Small intestine (tissue), 7 donors: ENCODE measurements around the gene SEMA6C. TPM values are rescaled to one million over a fixed set of nuclear protein-coding genes. Genes with fewer than 3 reads are reported as not detected.

Source experiments
- DNase-seq, 2 donors: peaks; one replicate each; pipeline versions ENCODE4 v3.0.0 to v3.0.0-alpha.2; 2013
- FAIRE-seq: peaks from 2 replicates; lab custom pipeline; 2012; peaks lifted over from hg19 to GRCh38; lab: Jason Lieb, UNC
- H3K27ac ChIP-seq, 3 donors: one replicate each; pipeline ENCODE4 v1.5.1; 2013; ENCODE audit warnings: low read length in 2 of 3, mild to moderate bottlenecking in 2 of 3, control low read depth in 1 of 3, inconsistent platforms in 1 of 3, low read depth in 1 of 3, moderate library complexity in 1 of 3
- H3K27me3 ChIP-seq, 3 donors: one replicate each; pipeline ENCODE4 v1.6.1; 2013; ENCODE audit warnings: low read length in 3 of 3, inconsistent platforms in 1 of 3; ENCODE audit not compliant: control insufficient read depth in 3 of 3, insufficient read depth in 3 of 3
- H3K36me3 ChIP-seq, 3 donors: one replicate each; pipeline ENCODE4 v1.6.1; 2013; ENCODE audit warnings: low read length in 3 of 3, inconsistent platforms in 1 of 3, low read depth in 1 of 3, mild to moderate bottlenecking in 1 of 3, moderate library complexity in 1 of 3; ENCODE audit not compliant: control insufficient read depth in 3 of 3, insufficient read depth in 2 of 3
- H3K4me1 ChIP-seq, 3 donors: one replicate each; pipeline ENCODE4 v1.6.1; 2013; ENCODE audit warnings: low read length in 2 of 3, inconsistent platforms in 1 of 3, low read depth in 1 of 3, mild to moderate bottlenecking in 1 of 3, moderate library complexity in 1 of 3; ENCODE audit not compliant: control insufficient read depth in 3 of 3, insufficient read depth in 2 of 3
- H3K4me3 ChIP-seq, 3 donors: one replicate each; pipeline ENCODE4 v1.5.1; 2013; ENCODE audit warnings: low read length in 3 of 3, control low read depth in 1 of 3, inconsistent platforms in 1 of 3, low read depth in 1 of 3, mild to moderate bottlenecking in 1 of 3, moderate library complexity in 1 of 3
- H3K9me3 ChIP-seq, 2 donors: one replicate each; pipeline ENCODE4 v1.6.1; 2013; ENCODE audit warnings: low read depth in 1 of 2, low read length in 1 of 2; ENCODE audit not compliant: control insufficient read depth in 2 of 2, insufficient read depth in 1 of 2
- WGBS, 3 donors: extraction: QIAGEN DNeasy Blood & Tissue Kit; methylation state at CpG; one replicate each; pipeline ENCODE4 v1.1.7; 2013; 5-methylcytosine and 5-hydroxymethylcytosine counted together
- polyA plus RNA-seq, 4 donors: library from polyadenylated mRNA; stranded (reverse) in 3 of 4; unstranded in 1 of 4; fragments of 200-250 nt in 3 of 4; fragments of 120-200 nt in 1 of 4; gene quantifications; one replicate each; pipeline versions ENCODE4 v1.2.1 to v1.2.3, GENCODE V29; 2013
- donor health status: healthy with polysubstance abuse.
- donor health status: control.
- donor health status: control.
- donor health status: Bipolar disorder and iron deficiency.
- donor health status: healthy.

SEMA6C gene
- polyA plus RNA-seq, 4 donors, result 8.7 to 140 (median 46.9) TPM

DNA sequence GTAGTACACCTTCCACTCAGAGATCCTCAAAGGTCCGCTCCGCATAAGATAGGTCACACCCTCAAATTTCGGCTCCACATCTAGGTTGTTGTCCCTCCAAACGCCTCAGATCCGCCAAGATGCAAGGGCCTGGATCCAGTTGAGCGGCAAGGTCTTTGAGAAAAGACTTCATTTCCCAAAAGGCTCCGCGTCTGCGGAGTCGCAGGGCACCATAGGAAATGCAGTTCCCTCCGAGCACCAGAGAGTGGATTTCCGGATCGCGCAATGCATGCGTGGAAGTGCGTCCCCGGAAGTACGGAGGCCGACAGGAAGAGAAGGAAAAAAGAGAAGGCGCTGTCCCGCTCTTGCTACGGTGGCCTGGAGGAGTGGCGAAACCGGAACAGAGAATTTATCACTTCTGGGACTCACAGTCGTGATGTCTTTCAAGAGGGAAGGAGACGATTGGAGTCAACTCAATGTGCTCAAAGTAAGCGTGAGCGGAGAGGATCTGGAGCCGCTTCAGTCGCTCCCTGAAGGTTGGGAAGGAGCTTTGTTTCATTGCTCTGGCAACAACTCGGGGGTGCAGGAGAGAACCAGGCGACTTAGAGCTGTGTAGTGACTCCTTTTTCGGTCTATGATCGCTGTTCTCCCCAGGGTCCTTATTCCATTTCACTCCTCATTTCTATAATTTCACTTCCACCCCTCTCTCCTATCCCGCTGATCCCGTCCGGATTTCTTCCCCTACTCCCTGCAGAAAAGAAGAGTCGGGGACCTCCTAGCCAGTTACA is 19.5 kb upstream of the SEMA6C start, which contains the start of the genes LYSMD1 and SCNM1:
TSS of gene LYSMD1 (minus strand) at position 165 of the 767 bp plus-strand sequence. CDS start 644 bp downstream, outside the sequence.
TSS of gene SCNM1 (plus strand) at position 407 of the 767 bp plus-strand sequence. CDS start at position 416, 9 bp downstream.
- Histone ChIP-seq H3K9me3 (no peaks in the 10 kb centered on the region), H3K4me1 (peaks cover 2 to 18% (median 4%) of the 10 kb centered on the region in 3 donors), H3K27me3 (no peaks in the 10 kb centered on the region), H3K4me3 (peak within 1 kb of the TSS; percentile 71 to 98 (median 76)), H3K27ac (peak within 1 kb of the TSS; percentile 50 to 87 (median 76)), H3K36me3 (peaks cover 0 to 37% (median 6%) of the 10 kb centered on the region in 3 donors)
- WGBS, 3 donors, result 0 to 1% (median 0%) methylated on average over 38 of the region's 38 CpGs
- DNase-seq (peak; percentile 99), FAIRE-seq (no peak)

DNA sequence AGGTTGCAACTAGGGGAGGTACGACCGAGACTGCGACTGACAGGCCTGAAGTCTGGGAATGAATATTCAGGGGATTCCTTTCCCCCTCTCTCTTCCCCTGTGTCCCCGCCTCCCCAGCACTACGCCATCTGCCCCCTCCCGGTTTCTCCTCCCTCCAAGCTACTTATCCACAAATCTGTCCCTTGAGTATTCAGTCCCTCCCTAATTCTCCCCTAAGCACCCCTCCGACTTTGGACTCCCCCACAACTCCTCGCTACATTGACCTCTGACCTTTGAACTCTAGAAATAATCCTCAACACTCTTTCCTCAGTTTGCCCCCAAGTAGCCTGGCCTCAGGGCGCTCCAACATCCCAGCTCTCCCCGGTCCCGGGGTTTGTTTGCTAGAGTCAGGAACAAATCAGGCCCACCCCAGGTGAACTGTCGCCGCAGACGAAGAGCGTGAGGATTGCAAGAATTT is 18.9 kb upstream of the SEMA6C start:
- WGBS, 3 donors, result 10 to 14% (median 13%) methylated on average over 15 of the region's 15 CpGs
- H3K27me3 ChIP-seq, result no peaks in the 10 kb centered on the region
- H3K36me3 ChIP-seq, result peaks cover 0 to 36% (median 1%) of the 10 kb centered on the region in 3 donors
- peak in 1 of 2 donors; percentile 55 for DNase-seq
- H3K27ac ChIP-seq, result peak overlapping the region; percentile 39 to 87 (median 56)
- peaks cover 2 to 18% (median 4%) of the 10 kb centered on the region in 3 donors for H3K4me1 ChIP-seq
- H3K9me3 ChIP-seq, result no peaks in the 10 kb centered on the region
- FAIRE-seq, result no peak
- peak overlapping the region; percentile 51 to 98 (median 71) for H3K4me3 ChIP-seq

DNA sequence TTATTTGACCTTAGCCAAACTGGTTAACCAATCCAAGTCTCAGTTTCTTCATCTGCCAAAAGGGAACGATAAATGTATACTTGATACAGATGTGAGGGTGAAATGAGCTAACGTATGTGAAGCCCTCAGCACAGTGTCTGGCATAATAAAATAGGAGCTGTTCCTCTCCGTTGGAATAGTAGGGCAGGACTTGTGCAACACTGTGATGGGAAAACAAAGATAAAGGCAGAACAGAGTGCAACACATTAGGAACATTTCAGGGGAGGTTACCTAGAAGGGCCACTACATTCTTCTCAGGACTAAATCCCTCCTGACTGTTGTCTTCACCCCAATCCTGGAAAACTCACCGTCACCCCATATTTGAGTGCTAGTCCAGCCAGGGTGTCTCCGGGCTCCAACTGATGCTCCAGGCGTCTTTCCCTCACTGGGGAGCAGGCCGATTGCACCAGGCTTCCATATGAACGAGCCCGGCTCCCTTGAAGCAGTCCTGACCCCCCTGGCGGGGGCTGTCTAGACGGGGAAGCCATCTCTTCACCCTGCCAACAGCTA is 18.4 kb upstream of the SEMA6C start:
- peaks cover 0 to 35% (median 2%) of the 10 kb centered on the region in 3 donors for H3K36me3 ChIP-seq
- WGBS, 3 donors, result 13 to 36% (median 28%) methylated on average over 11 of the region's 11 CpGs
- peaks cover 2 to 18% (median 4%) of the 10 kb centered on the region in 3 donors for H3K4me1 ChIP-seq
- peak overlapping the region; percentile 39 to 87 (median 56) for H3K27ac ChIP-seq
- peak in 1 of 2 donors; percentile 29 for DNase-seq
- H3K9me3 ChIP-seq, result no peaks in the 10 kb centered on the region
- peak overlapping the region in 2 of 3 donors; percentile 71 to 98 for H3K4me3 ChIP-seq
- no peaks in the 10 kb centered on the region for H3K27me3 ChIP-seq
- no peak for FAIRE-seq

DNA sequence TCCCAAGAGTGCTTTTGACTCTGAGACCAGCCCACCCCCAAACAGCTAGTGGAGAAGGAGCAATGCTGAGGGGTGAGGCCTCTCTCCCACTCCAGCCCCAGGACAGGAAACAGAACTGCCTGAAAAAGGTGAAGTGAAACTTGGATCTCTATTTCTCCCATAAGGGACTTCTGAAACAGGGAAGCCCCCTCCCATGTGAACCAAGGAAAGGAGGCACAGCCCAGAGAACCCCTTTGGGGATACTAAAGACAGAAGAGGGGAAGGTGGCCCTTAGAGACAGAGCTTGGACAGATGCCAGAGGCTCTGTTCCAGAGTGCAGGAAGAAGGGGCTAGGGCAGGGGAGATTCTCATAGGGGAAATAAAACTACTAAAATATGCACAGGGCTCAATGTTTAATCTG is 12.9 kb upstream of the SEMA6C start:
- no peak for FAIRE-seq
- no peak overlapping the region for H3K4me3 ChIP-seq
- H3K27me3 ChIP-seq, result no peaks in the 10 kb centered on the region
- DNase-seq, result no peak
- H3K4me1 ChIP-seq, result peaks cover 0 to 8% (median 0%) of the 10 kb centered on the region in 3 donors
- peaks cover 4 to 45% (median 4%) of the 10 kb centered on the region in 3 donors for H3K36me3 ChIP-seq
- peak overlapping the region in 1 of 3 donors; percentile 48 for H3K27ac ChIP-seq
- H3K9me3 ChIP-seq, result no peaks in the 10 kb centered on the region

DNA sequence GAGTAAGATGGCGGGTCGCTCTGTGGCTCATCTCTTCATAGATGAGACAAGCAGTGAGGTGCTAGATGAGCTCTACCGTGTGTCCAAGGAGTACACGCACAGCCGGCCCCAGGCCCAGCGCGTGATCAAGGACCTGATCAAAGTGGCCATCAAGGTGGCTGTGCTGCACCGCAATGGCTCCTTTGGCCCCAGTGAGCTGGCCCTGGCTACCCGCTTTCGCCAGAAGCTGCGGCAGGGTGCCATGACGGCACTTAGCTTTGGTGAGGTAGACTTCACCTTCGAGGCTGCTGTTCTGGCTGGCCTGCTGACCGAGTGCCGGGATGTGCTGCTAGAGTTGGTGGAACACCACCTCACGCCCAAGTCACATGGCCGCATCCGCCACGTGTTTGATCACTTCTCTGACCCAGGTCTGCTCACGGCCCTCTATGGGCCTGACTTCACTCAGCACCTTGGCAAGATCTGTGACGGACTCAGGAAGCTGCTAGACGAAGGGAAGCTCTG is 12.4 kb upstream of the SEMA6C start:
- DNase-seq (no peak), FAIRE-seq (no peak)
- Histone ChIP-seq H3K9me3 (no peaks in the 10 kb centered on the region), H3K4me3 (no peak overlapping the region), H3K36me3 (peaks cover 4 to 45% (median 4%) of the 10 kb centered on the region in 3 donors), H3K27ac (peak overlapping the region in 1 of 3 donors; percentile 52), H3K27me3 (no peaks in the 10 kb centered on the region), H3K4me1 (peaks cover 0 to 3% (median 0%) of the 10 kb centered on the region in 3 donors)
- whole genome bisulfite sequencing, 3 donors, result 88 to 91% (median 88%) methylated on average over 22 of the region's 22 CpGs

DNA sequence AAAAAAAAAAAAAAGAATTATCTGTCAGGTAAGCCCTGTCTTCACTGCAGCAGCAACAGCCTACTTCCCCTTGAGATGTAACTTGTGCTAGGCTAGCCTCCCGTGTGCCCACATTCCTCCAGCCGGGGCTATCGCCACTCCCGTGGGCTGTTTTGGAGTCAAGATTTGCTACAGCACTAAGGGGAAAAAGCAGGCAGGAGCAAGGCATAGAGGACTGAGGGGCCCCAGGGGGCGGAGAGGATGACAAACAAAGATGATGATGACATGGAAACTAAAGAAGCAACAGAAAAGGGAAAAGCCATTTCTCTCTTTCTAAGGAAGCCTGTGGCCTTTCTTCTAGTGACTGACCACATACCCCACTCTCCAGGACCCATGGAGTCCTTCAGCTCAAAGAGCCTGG is 11.9 kb upstream of the SEMA6C start:
- Histone ChIP-seq H3K4me1 (peaks cover 0 to 3% (median 0%) of the 10 kb centered on the region in 3 donors), H3K36me3 (peaks cover 4 to 43% (median 4%) of the 10 kb centered on the region in 3 donors), H3K27ac (peak overlapping the region in 1 of 3 donors; percentile 52), H3K4me3 (no peak overlapping the region), H3K9me3 (no peaks in the 10 kb centered on the region), H3K27me3 (no peaks in the 10 kb centered on the region)
- FAIRE-seq (no peak), DNase-seq (no peak)
- WGBS, 3 donors, result 74 to 90% (median 89%) methylated on average over 5 of the region's 5 CpGs

DNA sequence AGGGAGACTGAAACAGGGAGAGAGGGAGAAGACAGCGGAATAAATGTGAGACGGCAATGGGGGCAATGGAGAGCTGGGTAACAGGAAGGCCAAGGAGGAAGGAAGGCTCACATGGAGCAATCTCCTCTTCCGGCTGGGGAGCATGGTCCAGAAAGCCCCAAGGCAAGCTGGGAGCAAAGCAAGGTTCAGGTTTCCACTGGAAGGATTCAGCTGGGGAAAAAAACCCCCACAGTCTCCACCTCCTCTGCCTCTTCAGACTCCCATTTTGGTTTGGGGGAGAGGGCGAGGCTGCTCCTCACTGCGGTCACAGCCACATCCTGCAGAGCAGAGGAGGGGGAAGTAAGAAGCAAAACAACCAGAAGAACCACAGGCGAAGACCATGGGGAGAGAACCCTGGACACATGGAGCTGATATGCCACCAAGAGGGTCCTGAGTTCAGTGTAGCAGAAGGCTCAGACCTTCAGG is 10.7 kb upstream of the SEMA6C start:
- FAIRE-seq, result no peak
- Histone ChIP-seq H3K4me3 (peak overlapping the region in 2 of 3 donors; percentile 8 to 31), H3K9me3 (no peaks in the 10 kb centered on the region), H3K27ac (peak overlapping the region in 2 of 3 donors; percentile 27 to 52), H3K36me3 (peaks cover 4 to 43% (median 4%) of the 10 kb centered on the region in 3 donors), H3K27me3 (no peaks in the 10 kb centered on the region), H3K4me1 (peaks cover 0 to 3% (median 0%) of the 10 kb centered on the region in 3 donors)
- peak in 1 of 2 donors; percentile 37 for DNase-seq
- 66 to 89% (median 81%) methylated on average over 6 of the region's 6 CpGs for whole genome bisulfite sequencing, 3 donors

DNA sequence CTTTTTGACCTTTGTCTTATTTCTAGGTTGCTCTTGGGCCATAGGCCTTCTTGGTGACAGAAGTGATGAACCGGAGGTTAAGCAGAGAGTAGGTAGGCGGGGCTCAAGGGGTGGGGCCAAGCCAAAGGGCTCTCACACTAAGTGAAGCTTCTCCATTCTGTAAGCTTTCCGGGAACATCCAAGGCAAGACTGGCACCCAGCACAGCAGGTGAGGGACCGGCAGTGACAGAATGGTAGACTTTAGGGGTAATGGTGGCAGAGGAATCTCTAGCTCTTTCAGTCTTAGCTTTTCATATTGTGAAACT is 10.0 kb upstream of the SEMA6C start, which contains the start of gene TNFAIP8L2:
TSS of gene TNFAIP8L2 (plus strand) at position 135 of the 305 bp plus-strand sequence. CDS start 2,049 bp downstream, outside the sequence.
- Histone ChIP-seq H3K4me3 (peak within 1 kb of the TSS; percentile 5 to 31 (median 8)), H3K36me3 (peaks cover 4 to 39% (median 4%) of the 10 kb centered on the region in 3 donors), H3K4me1 (peaks cover 0 to 3% (median 0%) of the 10 kb centered on the region in 3 donors), H3K27me3 (no peaks in the 10 kb centered on the region), H3K9me3 (no peaks in the 10 kb centered on the region), H3K27ac (peak within 1 kb of the TSS in 2 of 3 donors; percentile 27 to 52)
- DNase-seq (peak; percentile 40 to 65), FAIRE-seq (no peak)
- 29 to 48% (median 39%) methylated on average over 4 of the region's 4 CpGs for WGBS, 3 donors
